ENCODE measurements around the gene ESYT2. TPM values are rescaled to one million over a fixed set of nuclear protein-coding genes. Genes with fewer than 3 reads are reported as not detected.
"Not testable (repeated sequence)": the region's sequence is repeated elsewhere in the genome, so short reads cannot be mapped to it uniquely, and the experiment has no call there.

ESYT2 gene
- total RNA-seq, 1 donor from 2014 or later, result 31.8 TPM

- Mint-ChIP-seq H3K4me3 (ENCODE audit: unreplicated experiment) (peak within 1 kb of the TSS; percentile 92), H3K36me3 (ENCODE audit: low read depth, unreplicated experiment) (peaks cover 21% of the 10 kb centered on the region), H3K27me3 (ENCODE audit: unreplicated experiment) (peaks cover 6% of the 10 kb centered on the region), H3K4me1 (ENCODE audit: unreplicated experiment) (peaks cover 16% of the 10 kb centered on the region), H3K27ac (ENCODE audit: unreplicated experiment) (peak within 1 kb of the TSS; percentile 44), H3K9me3 (ENCODE audit: unreplicated experiment) (no peaks in the 10 kb centered on the region)
- peak; percentile 98 for DNase-seq (ENCODE audit: low spot score)
- TF ChIP-seq CTCF (IDR thresholded peaks at IDR 0.05; ENCODE audit: unreplicated experiment), result no peak
These were observed 124.6 kb downstream of the ESYT2 start, which contains the start of gene NCAPG2 for GRCh38 chr7:158704524-158705233. NCAPG2 (minus strand) TSS chr7:158704804; CDS start chr7:158701899, 2,905 bp downstream.

GRCh38 chr7:158703679-158704523 lies 125.4 kb downstream of the ESYT2 start:
- peak overlapping the region; percentile 44 for H3K27ac Mint-ChIP-seq (ENCODE audit: unreplicated experiment)
- H3K4me3 Mint-ChIP-seq (ENCODE audit: unreplicated experiment), result peak overlapping the region; percentile 92
- not testable (repeated sequence) for DNase-seq (ENCODE audit: low spot score); H3K27me3 Mint-ChIP-seq (ENCODE audit: unreplicated experiment); H3K9me3 Mint-ChIP-seq (ENCODE audit: unreplicated experiment)
- H3K36me3 Mint-ChIP-seq (ENCODE audit: low read depth, unreplicated experiment), result peaks cover 24% of the 10 kb centered on the region
- peaks cover 16% of the 10 kb centered on the region for H3K4me1 Mint-ChIP-seq (ENCODE audit: unreplicated experiment)

GRCh38 chr7:158702944-158703343 lies 126.4 kb downstream of the ESYT2 start:
- Mint-ChIP-seq H3K9me3 (ENCODE audit: unreplicated experiment) (no peaks in the 10 kb centered on the region), H3K4me3 (ENCODE audit: unreplicated experiment) (peak overlapping the region; percentile 88), H3K27me3 (ENCODE audit: unreplicated experiment) (peaks cover 6% of the 10 kb centered on the region), H3K4me1 (ENCODE audit: unreplicated experiment) (peaks cover 16% of the 10 kb centered on the region), H3K27ac (ENCODE audit: unreplicated experiment) (no peak overlapping the region), H3K36me3 (ENCODE audit: low read depth, unreplicated experiment) (peaks cover 26% of the 10 kb centered on the region)
- DNase-seq (ENCODE audit: low spot score), result no peak
- no peak for TF ChIP-seq CTCF (IDR thresholded peaks at IDR 0.05; ENCODE audit: unreplicated experiment)

GRCh38 chr7:158702196-158702595 lies 127.1 kb downstream of the ESYT2 start:
- Mint-ChIP-seq H3K27me3 (ENCODE audit: unreplicated experiment) (peaks cover 6% of the 10 kb centered on the region), H3K36me3 (ENCODE audit: low read depth, unreplicated experiment) (peaks cover 21% of the 10 kb centered on the region), H3K27ac (ENCODE audit: unreplicated experiment) (no peak overlapping the region), H3K9me3 (ENCODE audit: unreplicated experiment) (no peaks in the 10 kb centered on the region), H3K4me1 (ENCODE audit: unreplicated experiment) (peaks cover 16% of the 10 kb centered on the region), H3K4me3 (ENCODE audit: unreplicated experiment) (no peak overlapping the region)
- DNase-seq (ENCODE audit: low spot score), result no peak
- TF ChIP-seq CTCF (IDR thresholded peaks at IDR 0.05; ENCODE audit: unreplicated experiment), result no peak

GRCh38 chr7:158700008-158700407 lies 129.3 kb downstream of the ESYT2 start:
- Mint-ChIP-seq H3K36me3 (ENCODE audit: low read depth, unreplicated experiment) (peaks cover 22% of the 10 kb centered on the region), H3K27ac (ENCODE audit: unreplicated experiment) (no peak overlapping the region), H3K4me1 (ENCODE audit: unreplicated experiment) (peaks cover 12% of the 10 kb centered on the region), H3K4me3 (ENCODE audit: unreplicated experiment) (no peak overlapping the region), H3K27me3 (ENCODE audit: unreplicated experiment) (peaks cover 4% of the 10 kb centered on the region), H3K9me3 (ENCODE audit: unreplicated experiment) (no peaks in the 10 kb centered on the region)
- TF ChIP-seq CTCF (IDR thresholded peaks at IDR 0.05; ENCODE audit: unreplicated experiment), result no peak
- no peak for DNase-seq (ENCODE audit: low spot score)

Data from endothelial cell (in vitro differentiated cells).